Activated CD4-positive, alpha-beta T cell treated with anti-CD3 and anti-CD28 coated beads for 36 hours (primary cell): ENCODE results near the gene PSMA2. TPM values are rescaled to one million over a fixed set of nuclear protein-coding genes. Genes with fewer than 3 reads are reported as not detected.

Experiments used
- ATAC-seq: fragments of 200-7000 bp; cut with Tn5 transposase; one replicate; pipeline ENCODE4 v1.10.0; 2021; ENCODE audit warnings: mild to moderate bottlenecking, moderate library complexity
- CTCF ChIA-PET: fragments of 350-600 bp; sonication (Branson Sonifier 250); formaldehyde crosslinking; loops from one replicate; lab custom pipeline; 2021; ENCODE audit warnings: antibody characterized with exemption; lab: Charles Lee
- POLR2A ChIA-PET: fragments of 350-600 bp; sonication (Branson Sonifier 250); formaldehyde crosslinking; loops from one replicate; lab custom pipeline; 2021; ENCODE audit warnings: antibody characterized with exemption, inconsistent platforms; lab: Charles Lee
- DNase-seq: peaks from one replicate; pipeline ENCODE4 v3.0.0-alpha.2; 2020
- H3K27ac Mint-ChIP-seq: one replicate; pipeline ENCODE4 v1.8.0; 2021; ENCODE audit warnings: mixed read lengths
- H3K27me3 Mint-ChIP-seq: one replicate; pipeline ENCODE4 v1.8.0; 2021; ENCODE audit warnings: mixed read lengths
- H3K36me3 Mint-ChIP-seq: one replicate; pipeline ENCODE4 v1.8.0; 2021; ENCODE audit warnings: low read depth, mixed read lengths
- H3K4me1 Mint-ChIP-seq: one replicate; pipeline ENCODE4 v1.8.0; 2021; ENCODE audit warnings: mixed read lengths
- H3K4me3 Mint-ChIP-seq: one replicate; pipeline ENCODE4 v1.8.0; 2021; ENCODE audit warnings: mild to moderate bottlenecking, moderate library complexity, mixed read lengths
- H3K9me3 Mint-ChIP-seq: one replicate; pipeline ENCODE4 v1.8.0; 2021; ENCODE audit warnings: low read depth, mixed read lengths
- intact Hi-C, 2 experiments: fragments of 100-400 bp; cut with DNase I in 1 of 2; cut with micrococcal nuclease in 1 of 2; formaldehyde crosslinking; loops; one replicate each; pipeline versions ENCODE4 v1.14.2 to v1.15.1; 2022 to 2024; cut with DNase I, micrococcal nuclease
- total RNA-seq, 2 experiments: library from RNA; stranded (reverse); gene quantifications; one replicate each; pipeline ENCODE4 v1.2.3, GENCODE V29; 2021

The PSMA2 gene
- total RNA-seq, 2 experiments from 2014 or later = 109 to 217 TPM

DNA sequence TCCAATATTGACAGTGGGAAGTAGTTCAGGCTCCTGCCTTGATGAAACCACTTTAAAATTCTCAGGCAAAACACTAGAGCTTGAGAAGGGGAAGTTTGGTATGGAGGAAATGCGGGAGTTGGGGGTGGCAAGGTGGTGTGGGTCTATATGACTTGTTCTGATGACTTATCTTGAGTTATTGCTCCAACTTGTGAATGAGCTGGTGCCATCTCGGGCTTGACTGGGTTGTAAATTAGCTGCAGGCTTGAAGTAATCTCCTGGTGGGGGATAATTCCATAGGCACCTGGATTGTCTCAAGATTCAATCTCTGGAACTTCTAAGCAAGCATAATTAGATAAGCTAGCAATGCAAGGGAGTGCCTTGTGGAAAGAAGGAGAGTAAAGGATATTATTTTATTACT lies 29.2 kb upstream of the PSMA2 start:
- no peak for ATAC-seq
- H3K27me3 Mint-ChIP-seq = peaks cover 9% of the 10 kb centered on the region
- H3K4me3 Mint-ChIP-seq = no peak overlapping the region
- H3K36me3 Mint-ChIP-seq = no peaks in the 10 kb centered on the region
- ChIA-PET POLR2A (no interaction called here), CTCF (interaction anchor here (1.5 to 1.7 kb wide), 2 partner anchors 11 to 147 kb away, joined by 3 to 5 read pairs; no protein-coding TSS in a partner anchor)
- H3K27ac Mint-ChIP-seq = no peak overlapping the region
- no peak for DNase-seq
- intact Hi-C loops = loop anchor here in 1 of 2 experiments (5.0 kb wide), 1 partner anchor 116 kb away; no protein-coding TSS in a partner anchor
- peaks cover 11% of the 10 kb centered on the region for H3K4me1 Mint-ChIP-seq
- H3K9me3 Mint-ChIP-seq = peaks cover 4% of the 10 kb centered on the region

GRCh38 chr7:42960762-42961161 lies 28.8 kb upstream of the PSMA2 start:
- no peak for ATAC-seq
- Mint-ChIP-seq H3K4me1 (peaks cover 11% of the 10 kb centered on the region), H3K27ac (no peak overlapping the region), H3K4me3 (no peak overlapping the region), H3K9me3 (peaks cover 5% of the 10 kb centered on the region), H3K36me3 (no peaks in the 10 kb centered on the region), H3K27me3 (peaks cover 9% of the 10 kb centered on the region)
- no peak for DNase-seq
- intact Hi-C loops = loop anchor here in 1 of 2 experiments (5.0 kb wide), 1 partner anchor 117 kb away; no protein-coding TSS in a partner anchor
- ChIA-PET CTCF (interaction anchor here (1.5 kb wide), 1 partner anchor 11 kb away, joined by 3 read pairs; no protein-coding TSS in a partner anchor), POLR2A (no interaction called here)

GRCh38 chr7:42959549-42959948 lies 27.6 kb upstream of the PSMA2 start:
- ATAC-seq = no peak
- ChIA-PET POLR2A (no interaction called here), CTCF (interaction anchor here (0.9 to 1.4 kb wide), 2 partner anchors 13 to 18 kb away, joined by 3 read pairs; no protein-coding TSS in a partner anchor)
- H3K4me1 Mint-ChIP-seq = no peaks in the 10 kb centered on the region
- intact Hi-C loops = no loop called here
- H3K9me3 Mint-ChIP-seq = peaks cover 9% of the 10 kb centered on the region
- H3K27ac Mint-ChIP-seq = no peak overlapping the region
- H3K4me3 Mint-ChIP-seq = no peak overlapping the region
- peaks cover 8% of the 10 kb centered on the region for H3K27me3 Mint-ChIP-seq
- H3K36me3 Mint-ChIP-seq = no peaks in the 10 kb centered on the region
- no peak for DNase-seq

- CTCF ChIA-PET = interaction anchor here (0.6 to 0.8 kb wide), 2 partner anchors 10 to 15 kb away, joined by 3 read pairs; no protein-coding TSS in a partner anchor
- peaks cover 10% of the 10 kb centered on the region for H3K9me3 Mint-ChIP-seq
- DNase-seq = no peak
These were observed 24.1 kb upstream of the PSMA2 start for GRCh38 chr7:42956062-42956461.

DNA sequence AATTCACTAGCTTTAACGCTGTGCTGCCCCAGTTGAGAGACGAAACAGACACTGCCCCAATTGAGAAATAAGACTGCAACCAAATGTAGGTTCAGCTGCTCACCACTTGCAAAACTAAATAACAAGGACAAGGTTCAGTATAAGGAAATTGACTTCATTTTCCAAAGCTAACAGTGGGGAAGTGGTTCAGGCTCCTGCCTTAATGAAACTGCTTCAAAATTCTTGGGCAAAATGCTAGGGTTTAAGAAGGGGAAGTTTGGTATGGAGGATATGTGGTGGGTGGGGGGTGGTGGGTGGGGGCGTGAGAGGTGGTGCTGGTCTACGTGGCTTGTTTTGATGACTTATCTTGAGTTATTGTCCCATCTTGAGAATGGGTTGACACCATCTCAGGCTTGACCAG lies 22.0 kb upstream of the PSMA2 start:
- ChIA-PET POLR2A (no interaction called here), CTCF (no interaction called here)
- Mint-ChIP-seq H3K36me3 (no peaks in the 10 kb centered on the region), H3K27ac (no peak overlapping the region), H3K9me3 (peaks cover 10% of the 10 kb centered on the region), H3K4me3 (no peak overlapping the region), H3K27me3 (no peaks in the 10 kb centered on the region), H3K4me1 (no peaks in the 10 kb centered on the region)
- no peak for DNase-seq
- intact Hi-C loops = no loop called here
- no peak for ATAC-seq

More at GRCh38 chr7:42956062-42956461, 24.1 kb upstream of the PSMA2 start:
- POLR2A ChIA-PET = no interaction called here
- peaks cover 8% of the 10 kb centered on the region for H3K27me3 Mint-ChIP-seq
- intact Hi-C loops = no loop called here
- no peak overlapping the region for H3K27ac Mint-ChIP-seq
- no peaks in the 10 kb centered on the region for H3K4me1 Mint-ChIP-seq
- H3K4me3 Mint-ChIP-seq = no peak overlapping the region
- no peaks in the 10 kb centered on the region for H3K36me3 Mint-ChIP-seq
- no peak for ATAC-seq

DNA sequence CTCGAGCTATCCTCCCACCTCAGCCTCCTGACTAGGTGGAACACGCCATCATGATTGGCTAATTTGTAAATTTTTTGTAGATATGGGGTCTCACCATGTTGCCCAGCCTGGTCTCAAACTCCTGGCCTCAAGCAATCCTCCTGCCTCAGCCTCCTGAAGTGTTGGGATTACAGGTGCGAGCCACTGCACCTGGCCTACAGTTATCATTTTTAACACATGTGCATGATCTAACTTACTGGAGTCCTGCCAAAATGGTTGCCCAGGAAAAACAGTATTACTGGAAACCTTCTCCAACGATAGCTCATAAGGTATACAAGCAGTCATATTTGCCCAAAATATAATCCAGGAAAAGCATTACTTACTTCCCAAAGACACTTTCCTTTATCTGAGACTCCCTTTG lies 20.4 kb upstream of the PSMA2 start:
- POLR2A ChIA-PET = no interaction called here
- ATAC-seq (no peak), DNase-seq (no peak)
- no peak overlapping the region for H3K4me3 Mint-ChIP-seq
- H3K36me3 Mint-ChIP-seq = no peaks in the 10 kb centered on the region
- H3K9me3 Mint-ChIP-seq = peaks cover 10% of the 10 kb centered on the region
- no peaks in the 10 kb centered on the region for H3K27me3 Mint-ChIP-seq
- CTCF ChIA-PET = interaction anchor here (1.2 kb wide), 1 partner anchor 1014 kb away, joined by 3 read pairs; no protein-coding TSS in a partner anchor
- H3K27ac Mint-ChIP-seq = no peak overlapping the region
- no peaks in the 10 kb centered on the region for H3K4me1 Mint-ChIP-seq
- intact Hi-C loops = no loop called here

GRCh38 chr7:42950417-42950816 lies 18.4 kb upstream of the PSMA2 start:
- ATAC-seq (no peak), DNase-seq (no peak)
- intact Hi-C loops = no loop called here
- ChIA-PET CTCF (no interaction called here), POLR2A (no interaction called here)
- no peaks in the 10 kb centered on the region for H3K36me3 Mint-ChIP-seq
- no peak overlapping the region for H3K4me3 Mint-ChIP-seq
- H3K9me3 Mint-ChIP-seq = peaks cover 5% of the 10 kb centered on the region
- peaks cover 10% of the 10 kb centered on the region for H3K4me1 Mint-ChIP-seq
- no peak overlapping the region for H3K27ac Mint-ChIP-seq
- no peaks in the 10 kb centered on the region for H3K27me3 Mint-ChIP-seq

GRCh38 chr7:42947521-42947920 lies 15.5 kb upstream of the PSMA2 start:
- ATAC-seq = no peak
- H3K9me3 Mint-ChIP-seq = no peaks in the 10 kb centered on the region
- no peaks in the 10 kb centered on the region for H3K36me3 Mint-ChIP-seq
- peaks cover 11% of the 10 kb centered on the region for H3K4me1 Mint-ChIP-seq
- ChIA-PET CTCF (no interaction called here), POLR2A (no interaction called here)
- intact Hi-C loops = loop anchor here in 1 of 2 experiments (10.0 kb wide), 1 partner anchor 407 kb away; no protein-coding TSS in a partner anchor
- no peak overlapping the region for H3K4me3 Mint-ChIP-seq
- H3K27ac Mint-ChIP-seq = no peak overlapping the region
- H3K27me3 Mint-ChIP-seq = no peaks in the 10 kb centered on the region
- no peak for DNase-seq

GRCh38 chr7:42946627-42946950 lies 14.6 kb upstream of the PSMA2 start:
- Mint-ChIP-seq H3K36me3 (no peaks in the 10 kb centered on the region), H3K4me3 (no peak overlapping the region), H3K9me3 (no peaks in the 10 kb centered on the region), H3K27me3 (no peaks in the 10 kb centered on the region), H3K4me1 (peaks cover 11% of the 10 kb centered on the region), H3K27ac (no peak overlapping the region)
- ChIA-PET CTCF (interaction anchor here (0.7 to 2.0 kb wide), 2 partner anchors 9 to 316 kb away, joined by 3 to 4 read pairs; no protein-coding TSS in a partner anchor), POLR2A (no interaction called here)
- intact Hi-C loops = loop anchor here in 1 of 2 experiments (10.0 kb wide), 1 partner anchor 408 kb away; no protein-coding TSS in a partner anchor
- DNase-seq = no peak
- ATAC-seq = peak; percentile 15

DNA sequence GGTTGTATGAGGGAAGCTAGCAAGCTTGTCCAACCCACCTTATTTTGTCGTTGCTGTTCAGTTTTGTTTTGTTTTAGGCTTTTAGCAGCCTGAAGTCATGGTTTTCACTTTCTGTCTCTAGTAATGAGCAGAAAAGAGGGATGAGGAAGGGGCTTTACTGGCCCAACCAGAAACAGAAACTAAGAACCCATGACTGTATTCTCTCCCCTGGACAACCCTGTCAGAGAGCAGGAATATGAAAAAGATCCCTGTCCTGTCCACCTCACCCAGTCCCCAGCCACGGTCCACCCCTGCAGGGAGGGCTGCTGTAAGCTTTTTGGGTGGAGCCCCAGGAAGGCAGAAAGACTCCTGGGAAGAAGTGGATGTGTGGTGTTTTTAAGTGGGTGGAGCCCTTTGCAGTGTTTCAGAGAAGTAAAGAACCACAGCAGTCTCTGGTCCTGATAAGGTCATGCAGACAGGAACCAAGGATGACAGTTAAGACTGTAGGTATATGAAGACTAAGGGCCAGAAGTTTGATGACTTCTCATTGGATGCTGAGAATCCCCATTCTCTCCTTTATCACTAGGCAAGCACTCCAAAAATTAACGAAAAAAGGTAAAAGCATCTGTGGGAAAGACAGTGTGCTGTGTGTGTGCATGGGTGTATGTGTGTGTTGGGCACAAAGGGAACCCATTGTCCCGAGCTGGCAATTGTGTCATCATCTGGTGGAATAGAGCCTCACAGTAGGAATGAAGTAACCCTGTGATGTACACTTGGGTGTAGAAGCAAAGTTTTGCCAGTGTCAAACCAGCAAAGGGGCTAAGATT lies 14.1 kb upstream of the PSMA2 start:
- intact Hi-C loops = loop anchor here in 1 of 2 experiments (10.0 kb wide), 1 partner anchor 409 kb away; no protein-coding TSS in a partner anchor
- Mint-ChIP-seq H3K27ac (peak overlapping the region; percentile 37), H3K36me3 (no peaks in the 10 kb centered on the region), H3K27me3 (no peaks in the 10 kb centered on the region), H3K4me3 (peak overlapping the region; percentile 42), H3K4me1 (peaks cover 12% of the 10 kb centered on the region), H3K9me3 (no peaks in the 10 kb centered on the region)
- ChIA-PET CTCF (interaction anchor here (0.5 to 2.0 kb wide), 6 partner anchors 10 to 317 kb away, joined by 3 to 6 read pairs (median 4); partner anchors contain the start of genes C7orf25, MRPL32 and PSMA2), POLR2A (no interaction called here)
- ATAC-seq (peak; percentile 84), DNase-seq (peak; percentile 28)

DNA sequence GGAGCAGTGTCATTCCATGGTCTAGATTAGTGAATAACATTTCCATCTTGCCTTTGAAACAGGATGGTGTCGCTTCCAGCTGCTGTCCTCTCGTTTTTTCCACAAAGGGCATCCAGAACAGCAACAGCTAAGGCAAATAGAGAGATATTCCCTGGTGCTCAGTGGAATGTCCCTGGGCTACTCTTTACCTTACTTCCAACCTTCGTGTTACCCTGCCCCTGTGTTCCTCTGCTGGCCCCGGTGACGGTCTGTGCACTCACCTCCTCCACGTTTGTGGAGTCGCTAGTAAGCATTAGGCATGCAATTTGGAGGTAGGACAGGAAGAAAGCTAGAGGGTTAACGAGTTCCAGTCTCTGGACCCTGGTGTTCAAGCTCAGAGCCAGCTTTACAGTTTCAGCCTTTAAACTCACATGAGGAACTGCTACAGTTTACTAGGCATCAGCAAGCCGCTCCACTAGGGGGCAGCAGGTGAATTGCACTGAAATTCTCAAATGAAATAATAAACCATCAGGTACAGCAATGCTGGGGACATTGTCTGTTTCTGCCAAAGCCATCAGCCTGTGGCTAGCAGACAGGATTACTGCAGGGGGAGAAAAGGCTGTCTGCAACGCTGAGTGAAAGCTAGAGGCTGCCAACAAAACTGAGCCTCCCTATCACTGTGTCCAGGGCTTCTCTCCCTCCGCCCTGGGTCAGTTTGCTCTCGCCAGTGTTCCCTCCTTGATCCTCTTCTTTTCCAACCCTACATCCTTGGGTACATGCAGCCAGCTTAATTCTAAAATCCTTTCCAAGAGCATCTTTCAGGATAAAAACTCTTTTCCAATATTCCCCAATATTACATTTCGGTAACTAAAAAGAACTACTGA lies 9.2 kb upstream of the PSMA2 start:
- DNase-seq (peak; percentile 90), ATAC-seq (peak; percentile 23)
- POLR2A ChIA-PET = no interaction called here
- no peaks in the 10 kb centered on the region for H3K9me3 Mint-ChIP-seq
- H3K27me3 Mint-ChIP-seq = no peaks in the 10 kb centered on the region
- H3K4me1 Mint-ChIP-seq = peaks cover 42% of the 10 kb centered on the region
- CTCF ChIA-PET = interaction anchor here (0.6 to 1.9 kb wide), 23 partner anchors 8 to 894 kb away, joined by 3 to 10 read pairs (median 3); partner anchors contain the start of genes MRPL32 and PSMA2
- no peak overlapping the region for H3K4me3 Mint-ChIP-seq
- H3K36me3 Mint-ChIP-seq = peaks cover 17% of the 10 kb centered on the region
- intact Hi-C loops = loop anchor here (1.0 to 10.0 kb wide), 9 partner anchors 136 to 898 kb away; no protein-coding TSS in a partner anchor
- no peak overlapping the region for H3K27ac Mint-ChIP-seq
